A549 (cell line): ENCODE data around the gene ZNF292.

Experiments
- CTCF ChIP-seq: fragments of >200 bp; sonication (Bioruptor Twin); formaldehyde crosslinking; IDR thresholded peaks from 3 replicates; pipeline ENCODE4 v1.5.1; 2016
- EP300 ChIP-seq, 2 experiments: fragments of >200 bp; sonication (Bioruptor Twin); formaldehyde crosslinking; IDR thresholded peaks; 2 replicates in 1 of 2; 3 replicates in 1 of 2; pipeline ENCODE4 v1.6.1; 2016 to 2017
- PBX3 ChIP-seq: IDR thresholded peaks from 2 replicates; pipeline ENCODE4 v1.6.1; 2012

- TF ChIP-seq CTCF (no peak), PBX3 (no peak), EP300 (IDR thresholded peaks at IDR 0.05) (no peak)
Measured at GRCh38 chr6:87154993-87155841, at the start of gene ZNF292.
